GM23338 (cell line): Measurements from ENCODE around the gene ALOX5AP. TPM values are rescaled to one million over a fixed set of nuclear protein-coding genes. Genes with fewer than 3 reads are reported as not detected.

ENCODE experiments used
- ATAC-seq: fragments of 200-7000 bp; cut with Tn5 transposase; 3 replicates; pipeline ENCODE4 v1.9.1; 2020
- DNase-seq: peaks from one replicate; pipeline ENCODE4 v3.0.0-alpha.2; 2015; ENCODE audit warnings: low spot score
- H2AFZ ChIP-seq: fragments of 200-600 bp; sonication (generic); 2 replicates; pipeline ENCODE4 v1.8.0; 2016; ENCODE audit warnings: antibody characterized with exemption, mild to moderate bottlenecking, moderate library complexity
- H3F3A ChIP-seq: fragments of 200-600 bp; sonication (generic); replicated peaks from 2 replicates; pipeline ENCODE4 v1.8.0; 2017; ENCODE audit warnings: antibody characterized with exemption, mixed run types, low read depth
- H3K27ac ChIP-seq: fragments of 200-600 bp; sonication (generic); 2 replicates; pipeline ENCODE4 v1.6.1; 2016; ENCODE audit warnings: low read depth
- H3K27me3 ChIP-seq: fragments of 200-600 bp; sonication (generic); 2 replicates; pipeline ENCODE4 v1.8.0; 2016; ENCODE audit warnings: mild to moderate bottlenecking, mixed run types, moderate library complexity; ENCODE audit not compliant: insufficient read depth
- H3K36me3 ChIP-seq: fragments of 200-600 bp; sonication (generic); 2 replicates; pipeline ENCODE4 v1.8.0; 2016; ENCODE audit warnings: mild to moderate bottlenecking; ENCODE audit not compliant: insufficient read depth
- H3K4me1 ChIP-seq: fragments of 200-600 bp; sonication (generic); 2 replicates; pipeline ENCODE4 v1.8.0; 2016; ENCODE audit warnings: mild to moderate bottlenecking, moderate library complexity; ENCODE audit not compliant: insufficient read depth
- H3K4me2 ChIP-seq: fragments of 200-600 bp; sonication (generic); 2 replicates; pipeline ENCODE4 v1.7.1; 2017; ENCODE audit warnings: mixed run types
- H3K4me3 ChIP-seq: fragments of 200-600 bp; sonication (generic); 2 replicates; pipeline ENCODE4 v1.6.1; 2016; ENCODE audit warnings: mixed run types
- H3K79me2 ChIP-seq: fragments of 200-600 bp; sonication (generic); replicated peaks from 2 replicates; pipeline ENCODE4 v1.8.0; 2017; ENCODE audit warnings: mild to moderate bottlenecking; ENCODE audit not compliant: insufficient read depth
- H3K9me2 ChIP-seq: fragments of 200-600 bp; sonication (generic); 2 replicates; pipeline ENCODE4 v1.8.0; 2017; ENCODE audit not compliant: insufficient read depth
- H4K20me1 ChIP-seq: fragments of 200-600 bp; sonication (generic); replicated peaks from 2 replicates; pipeline ENCODE4 v1.8.0; 2017; ENCODE audit warnings: mild to moderate bottlenecking; ENCODE audit not compliant: insufficient read depth
- H3K27ac Mint-ChIP-seq: 2 replicates; pipeline ENCODE4 v1.8.0; 2020; ENCODE audit warnings: inconsistent platforms, mild to moderate bottlenecking, moderate library complexity, mixed read lengths
- H3K27me3 Mint-ChIP-seq: 3 replicates; pipeline ENCODE4 v1.8.0; 2022; ENCODE audit warnings: low read depth, mild to moderate bottlenecking, moderate library complexity, mixed read lengths, inconsistent platforms; ENCODE audit not compliant: insufficient read depth, poor library complexity
- H3K36me3 Mint-ChIP-seq: 3 replicates; pipeline ENCODE4 v1.8.0; 2021; ENCODE audit warnings: low read depth, mild to moderate bottlenecking, inconsistent platforms, moderate library complexity, mixed read lengths
- H3K4me1 Mint-ChIP-seq: 3 replicates; pipeline ENCODE4 v1.8.0; 2020; ENCODE audit warnings: mild to moderate bottlenecking, inconsistent platforms, mixed read lengths
- H3K4me3 Mint-ChIP-seq: 3 replicates; pipeline ENCODE4 v1.8.0; 2021; ENCODE audit warnings: moderate library complexity, mild to moderate bottlenecking, inconsistent platforms, mixed read lengths
- H3K9me3 Mint-ChIP-seq: 3 replicates; pipeline ENCODE4 v1.8.0; 2020; ENCODE audit warnings: moderate library complexity, mild to moderate bottlenecking, inconsistent platforms, mixed read lengths
- CREB1 ChIP-seq: fragments of 250-450 bp; sonication (Bioruptor Pico); IDR thresholded peaks from 2 replicates; pipeline ENCODE4 v1.5.0; 2020; ENCODE audit warnings: low read depth, mild to moderate bottlenecking, moderate library complexity
- EZH2 ChIP-seq: fragments of 200-600 bp; sonication (generic); IDR thresholded peaks from one replicate; pipeline ENCODE4 v1.8.0; 2017; ENCODE audit warnings: antibody characterized with exemption, mild to moderate bottlenecking, low read depth; ENCODE audit not compliant: unreplicated experiment
- EZH2phosphoT487 ChIP-seq: fragments of 200-600 bp; sonication (generic); IDR thresholded peaks from one replicate; pipeline ENCODE4 v1.8.1; 2018; ENCODE audit warnings: antibody characterized with exemption; ENCODE audit not compliant: unreplicated experiment
- JUNB ChIP-seq: IDR thresholded peaks from one replicate; pipeline ENCODE4 v1.6.1; 2016; ENCODE audit warnings: antibody characterized with exemption; ENCODE audit not compliant: unreplicated experiment
- NANOG ChIP-seq: IDR thresholded peaks from 2 replicates; pipeline ENCODE4 v1.6.1; 2016; ENCODE audit warnings: antibody characterized with exemption, borderline replicate concordance
- POLR2AphosphoS5 ChIP-seq: IDR thresholded peaks from 2 replicates; pipeline ENCODE4 v1.6.1; 2016; ENCODE audit warnings: antibody characterized with exemption, low read depth
- STAT1 ChIP-seq: IDR thresholded peaks from one replicate; pipeline ENCODE4 v1.6.1; 2016; ENCODE audit warnings: antibody characterized with exemption; ENCODE audit not compliant: unreplicated experiment
- ZNF114 ChIP-seq: fragments of 250-450 bp; sonication (Bioruptor Pico); IDR thresholded peaks from 2 replicates; pipeline ENCODE4 v1.5.0; 2020; ENCODE audit warnings: mild to moderate bottlenecking, moderate library complexity
- ZNF331 ChIP-seq: fragments of 250-450 bp; sonication (Bioruptor Pico); IDR thresholded peaks from 2 replicates; pipeline ENCODE4 v1.5.0; 2020; ENCODE audit warnings: low read depth, mild to moderate bottlenecking, moderate library complexity
- polyA plus RNA-seq: library from polyadenylated mRNA; unstranded; fragments of >200 nt; fragmentation: Nextera tagmentation; extraction: Ambion mirVana; gene quantifications from 2 replicates; pipeline ENCODE4 v1.2.1, GENCODE V29; 2016
- total RNA-seq: library from RNA; depleted of rRNA; stranded (reverse); fragments of >200 nt; shearing (Covaris generic); gene quantifications from 2 replicates; pipeline ENCODE4 v1.2.3, GENCODE V29; 2014
- TF ChIP-seq, protein P1 (sequence below): IDR thresholded peaks from 2 replicates; pipeline ENCODE4 v1.6.1; 2016; ENCODE audit warnings: antibody characterized with exemption
- TF ChIP-seq, protein P2 (sequence below), 2 experiments: fragments of 200-600 bp in 1 of 2; sonication (generic) in 1 of 2; conservative IDR thresholded peaks; 2 replicates each; pipeline versions ENCODE4 v1.5.1 to v1.6.1; 2016 to 2017; ENCODE audit warnings: antibody characterized with exemption in 2 of 2, low read depth in 2 of 2, mild to moderate bottlenecking in 2 of 2, moderate library complexity in 1 of 2
- TF ChIP-seq, protein P3 (sequence below): IDR thresholded peaks from one replicate; pipeline ENCODE4 v1.6.1; 2018; ENCODE audit warnings: antibody characterized with exemption; ENCODE audit not compliant: unreplicated experiment
- TF ChIP-seq, protein P4 (sequence below): fragments of 250-450 bp; sonication (Bioruptor Pico); IDR thresholded peaks from 2 replicates; pipeline ENCODE4 v1.5.0; 2020; ENCODE audit warnings: mild to moderate bottlenecking, moderate library complexity

The ALOX5AP gene
- total and polyA plus RNA-seq, 2 experiments from 2014 or later: 0.23 TPM; not detected in 1

GRCh38 chr13:30748717-30749116, 13.4 kb downstream of the ALOX5AP start:
- H3K27me3 ChIP-seq: no peaks in the 10 kb centered on the region
- no peak overlapping the region for H3K4me3 ChIP-seq
- Mint-ChIP-seq H3K27me3 (no peaks in the 10 kb centered on the region), H3K4me3 (no peak overlapping the region), H3K27ac (no peak overlapping the region), H3K36me3 (no peaks in the 10 kb centered on the region), H3K9me3 (no peaks in the 10 kb centered on the region), H3K4me1 (peaks cover 9% of the 10 kb centered on the region; the same call in 2 of the 3 replicates)
- no peaks in the 10 kb centered on the region for H3K79me2 ChIP-seq
- ATAC-seq (no peak), DNase-seq (no peak)
- H3F3A ChIP-seq: no peaks in the 10 kb centered on the region
- TF ChIP-seq ZNF114 (CRISPR knock-in tag) (no peak), NANOG (no peak), ZNF331 (no peak), STAT1 (no peak), JUNB (no peak), EZH2phosphoT487 (no peak), POLR2AphosphoS5 (no peak), EZH2 (no peak), CREB1 (no peak)
- TF ChIP-seq, protein P1, sequence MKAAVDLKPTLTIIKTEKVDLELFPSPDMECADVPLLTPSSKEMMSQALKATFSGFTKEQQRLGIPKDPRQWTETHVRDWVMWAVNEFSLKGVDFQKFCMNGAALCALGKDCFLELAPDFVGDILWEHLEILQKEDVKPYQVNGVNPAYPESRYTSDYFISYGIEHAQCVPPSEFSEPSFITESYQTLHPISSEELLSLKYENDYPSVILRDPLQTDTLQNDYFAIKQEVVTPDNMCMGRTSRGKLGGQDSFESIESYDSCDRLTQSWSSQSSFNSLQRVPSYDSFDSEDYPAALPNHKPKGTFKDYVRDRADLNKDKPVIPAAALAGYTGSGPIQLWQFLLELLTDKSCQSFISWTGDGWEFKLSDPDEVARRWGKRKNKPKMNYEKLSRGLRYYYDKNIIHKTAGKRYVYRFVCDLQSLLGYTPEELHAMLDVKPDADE: no peak
- TF ChIP-seq, protein P2, sequence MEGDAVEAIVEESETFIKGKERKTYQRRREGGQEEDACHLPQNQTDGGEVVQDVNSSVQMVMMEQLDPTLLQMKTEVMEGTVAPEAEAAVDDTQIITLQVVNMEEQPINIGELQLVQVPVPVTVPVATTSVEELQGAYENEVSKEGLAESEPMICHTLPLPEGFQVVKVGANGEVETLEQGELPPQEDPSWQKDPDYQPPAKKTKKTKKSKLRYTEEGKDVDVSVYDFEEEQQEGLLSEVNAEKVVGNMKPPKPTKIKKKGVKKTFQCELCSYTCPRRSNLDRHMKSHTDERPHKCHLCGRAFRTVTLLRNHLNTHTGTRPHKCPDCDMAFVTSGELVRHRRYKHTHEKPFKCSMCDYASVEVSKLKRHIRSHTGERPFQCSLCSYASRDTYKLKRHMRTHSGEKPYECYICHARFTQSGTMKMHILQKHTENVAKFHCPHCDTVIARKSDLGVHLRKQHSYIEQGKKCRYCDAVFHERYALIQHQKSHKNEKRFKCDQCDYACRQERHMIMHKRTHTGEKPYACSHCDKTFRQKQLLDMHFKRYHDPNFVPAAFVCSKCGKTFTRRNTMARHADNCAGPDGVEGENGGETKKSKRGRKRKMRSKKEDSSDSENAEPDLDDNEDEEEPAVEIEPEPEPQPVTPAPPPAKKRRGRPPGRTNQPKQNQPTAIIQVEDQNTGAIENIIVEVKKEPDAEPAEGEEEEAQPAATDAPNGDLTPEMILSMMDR (conservative IDR thresholded peaks at IDR 0.05; ENCODE audit: low read depth in 2 of 2): no peak
- TF ChIP-seq, protein P3, sequence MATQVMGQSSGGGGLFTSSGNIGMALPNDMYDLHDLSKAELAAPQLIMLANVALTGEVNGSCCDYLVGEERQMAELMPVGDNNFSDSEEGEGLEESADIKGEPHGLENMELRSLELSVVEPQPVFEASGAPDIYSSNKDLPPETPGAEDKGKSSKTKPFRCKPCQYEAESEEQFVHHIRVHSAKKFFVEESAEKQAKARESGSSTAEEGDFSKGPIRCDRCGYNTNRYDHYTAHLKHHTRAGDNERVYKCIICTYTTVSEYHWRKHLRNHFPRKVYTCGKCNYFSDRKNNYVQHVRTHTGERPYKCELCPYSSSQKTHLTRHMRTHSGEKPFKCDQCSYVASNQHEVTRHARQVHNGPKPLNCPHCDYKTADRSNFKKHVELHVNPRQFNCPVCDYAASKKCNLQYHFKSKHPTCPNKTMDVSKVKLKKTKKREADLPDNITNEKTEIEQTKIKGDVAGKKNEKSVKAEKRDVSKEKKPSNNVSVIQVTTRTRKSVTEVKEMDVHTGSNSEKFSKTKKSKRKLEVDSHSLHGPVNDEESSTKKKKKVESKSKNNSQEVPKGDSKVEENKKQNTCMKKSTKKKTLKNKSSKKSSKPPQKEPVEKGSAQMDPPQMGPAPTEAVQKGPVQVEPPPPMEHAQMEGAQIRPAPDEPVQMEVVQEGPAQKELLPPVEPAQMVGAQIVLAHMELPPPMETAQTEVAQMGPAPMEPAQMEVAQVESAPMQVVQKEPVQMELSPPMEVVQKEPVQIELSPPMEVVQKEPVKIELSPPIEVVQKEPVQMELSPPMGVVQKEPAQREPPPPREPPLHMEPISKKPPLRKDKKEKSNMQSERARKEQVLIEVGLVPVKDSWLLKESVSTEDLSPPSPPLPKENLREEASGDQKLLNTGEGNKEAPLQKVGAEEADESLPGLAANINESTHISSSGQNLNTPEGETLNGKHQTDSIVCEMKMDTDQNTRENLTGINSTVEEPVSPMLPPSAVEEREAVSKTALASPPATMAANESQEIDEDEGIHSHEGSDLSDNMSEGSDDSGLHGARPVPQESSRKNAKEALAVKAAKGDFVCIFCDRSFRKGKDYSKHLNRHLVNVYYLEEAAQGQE: no peak
- TF ChIP-seq, protein P4, sequence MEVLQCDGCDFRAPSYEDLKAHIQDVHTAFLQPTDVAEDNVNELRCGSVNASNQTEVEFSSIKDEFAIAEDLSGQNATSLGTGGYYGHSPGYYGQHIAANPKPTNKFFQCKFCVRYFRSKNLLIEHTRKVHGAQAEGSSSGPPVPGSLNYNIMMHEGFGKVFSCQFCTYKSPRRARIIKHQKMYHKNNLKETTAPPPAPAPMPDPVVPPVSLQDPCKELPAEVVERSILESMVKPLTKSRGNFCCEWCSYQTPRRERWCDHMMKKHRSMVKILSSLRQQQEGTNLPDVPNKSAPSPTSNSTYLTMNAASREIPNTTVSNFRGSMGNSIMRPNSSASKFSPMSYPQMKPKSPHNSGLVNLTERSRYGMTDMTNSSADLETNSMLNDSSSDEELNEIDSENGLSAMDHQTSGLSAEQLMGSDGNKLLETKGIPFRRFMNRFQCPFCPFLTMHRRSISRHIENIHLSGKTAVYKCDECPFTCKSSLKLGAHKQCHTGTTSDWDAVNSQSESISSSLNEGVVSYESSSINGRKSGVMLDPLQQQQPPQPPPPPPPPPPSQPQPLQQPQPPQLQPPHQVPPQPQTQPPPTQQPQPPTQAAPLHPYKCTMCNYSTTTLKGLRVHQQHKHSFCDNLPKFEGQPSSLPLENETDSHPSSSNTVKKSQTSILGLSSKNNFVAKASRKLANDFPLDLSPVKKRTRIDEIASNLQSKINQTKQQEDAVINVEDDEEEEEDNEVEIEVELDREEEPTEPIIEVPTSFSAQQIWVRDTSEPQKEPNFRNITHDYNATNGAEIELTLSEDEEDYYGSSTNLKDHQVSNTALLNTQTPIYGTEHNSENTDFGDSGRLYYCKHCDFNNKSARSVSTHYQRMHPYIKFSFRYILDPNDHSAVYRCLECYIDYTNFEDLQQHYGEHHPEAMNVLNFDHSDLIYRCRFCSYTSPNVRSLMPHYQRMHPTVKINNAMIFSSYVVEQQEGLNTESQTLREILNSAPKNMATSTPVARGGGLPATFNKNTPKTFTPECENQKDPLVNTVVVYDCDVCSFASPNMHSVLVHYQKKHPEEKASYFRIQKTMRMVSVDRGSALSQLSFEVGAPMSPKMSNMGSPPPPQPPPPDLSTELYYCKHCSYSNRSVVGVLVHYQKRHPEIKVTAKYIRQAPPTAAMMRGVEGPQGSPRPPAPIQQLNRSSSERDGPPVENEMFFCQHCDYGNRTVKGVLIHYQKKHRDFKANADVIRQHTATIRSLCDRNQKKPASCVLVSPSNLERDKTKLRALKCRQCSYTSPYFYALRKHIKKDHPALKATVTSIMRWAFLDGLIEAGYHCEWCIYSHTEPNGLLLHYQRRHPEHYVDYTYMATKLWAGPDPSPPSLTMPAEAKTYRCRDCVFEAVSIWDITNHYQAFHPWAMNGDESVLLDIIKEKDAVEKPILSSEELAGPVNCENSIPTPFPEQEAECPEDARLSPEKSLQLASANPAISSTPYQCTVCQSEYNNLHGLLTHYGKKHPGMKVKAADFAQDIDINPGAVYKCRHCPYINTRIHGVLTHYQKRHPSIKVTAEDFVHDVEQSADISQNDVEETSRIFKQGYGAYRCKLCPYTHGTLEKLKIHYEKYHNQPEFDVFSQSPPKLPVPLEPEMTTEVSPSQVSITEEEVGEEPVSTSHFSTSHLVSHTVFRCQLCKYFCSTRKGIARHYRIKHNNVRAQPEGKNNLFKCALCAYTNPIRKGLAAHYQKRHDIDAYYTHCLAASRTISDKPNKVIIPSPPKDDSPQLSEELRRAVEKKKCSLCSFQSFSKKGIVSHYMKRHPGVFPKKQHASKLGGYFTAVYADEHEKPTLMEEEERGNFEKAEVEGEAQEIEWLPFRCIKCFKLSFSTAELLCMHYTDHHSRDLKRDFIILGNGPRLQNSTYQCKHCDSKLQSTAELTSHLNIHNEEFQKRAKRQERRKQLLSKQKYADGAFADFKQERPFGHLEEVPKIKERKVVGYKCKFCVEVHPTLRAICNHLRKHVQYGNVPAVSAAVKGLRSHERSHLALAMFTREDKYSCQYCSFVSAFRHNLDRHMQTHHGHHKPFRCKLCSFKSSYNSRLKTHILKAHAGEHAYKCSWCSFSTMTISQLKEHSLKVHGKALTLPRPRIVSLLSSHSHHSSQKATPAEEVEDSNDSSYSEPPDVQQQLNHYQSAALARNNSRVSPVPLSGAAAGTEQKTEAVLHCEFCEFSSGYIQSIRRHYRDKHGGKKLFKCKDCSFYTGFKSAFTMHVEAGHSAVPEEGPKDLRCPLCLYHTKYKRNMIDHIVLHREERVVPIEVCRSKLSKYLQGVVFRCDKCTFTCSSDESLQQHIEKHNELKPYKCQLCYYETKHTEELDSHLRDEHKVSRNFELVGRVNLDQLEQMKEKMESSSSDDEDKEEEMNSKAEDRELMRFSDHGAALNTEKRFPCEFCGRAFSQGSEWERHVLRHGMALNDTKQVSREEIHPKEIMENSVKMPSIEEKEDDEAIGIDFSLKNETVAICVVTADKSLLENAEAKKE (CRISPR knock-in tag): no peak
- H3K4me2 ChIP-seq: no peak overlapping the region
- no peak overlapping the region for H2AFZ ChIP-seq
- H3K27ac ChIP-seq: no peak overlapping the region
- H3K9me2 ChIP-seq: peaks cover 5% of the 10 kb centered on the region; the same call in 1 of the 2 replicates
- no peaks in the 10 kb centered on the region for H3K36me3 ChIP-seq
- no peaks in the 10 kb centered on the region for H4K20me1 ChIP-seq
- H3K4me1 ChIP-seq: no peaks in the 10 kb centered on the region
